Measurements from ENCODE around the gene CD59. TPM values are rescaled to one million over a fixed set of nuclear protein-coding genes. Genes with fewer than 3 reads are reported as not detected.
"Not testable (repeated sequence)": the region's sequence is repeated elsewhere in the genome, so short reads cannot be mapped to it uniquely, and the experiment has no call there.

CD59 gene
- total RNA-seq, 2 experiments from 2014 or later, result 35.2 to 37.8 TPM

DNA sequence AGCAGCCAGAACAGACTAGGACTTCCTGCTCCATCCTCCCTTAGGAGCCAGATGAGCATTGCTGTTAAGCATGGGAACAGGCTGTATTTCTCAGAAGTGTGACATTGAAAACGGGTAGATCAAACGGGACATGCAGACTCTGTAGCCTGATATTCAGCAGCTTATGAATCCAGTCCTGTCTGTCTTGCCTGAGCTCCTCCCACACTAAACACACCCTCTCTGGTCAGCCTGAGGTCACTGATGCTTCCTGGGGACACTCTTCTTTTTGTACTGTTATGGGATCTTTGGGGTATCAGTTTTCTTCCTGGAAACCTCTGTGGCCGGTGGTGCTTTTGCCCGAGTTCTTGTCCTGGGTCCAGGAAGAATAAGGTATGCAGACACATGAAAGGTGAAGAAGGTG lies 71.4 kb downstream of the CD59 start:
- no peaks in the 10 kb centered on the region for H3K4me1 ChIP-seq (ENCODE audit: insufficient read depth, low read length)
- DNase-seq, result no peak
- TF ChIP-seq, protein P1, sequence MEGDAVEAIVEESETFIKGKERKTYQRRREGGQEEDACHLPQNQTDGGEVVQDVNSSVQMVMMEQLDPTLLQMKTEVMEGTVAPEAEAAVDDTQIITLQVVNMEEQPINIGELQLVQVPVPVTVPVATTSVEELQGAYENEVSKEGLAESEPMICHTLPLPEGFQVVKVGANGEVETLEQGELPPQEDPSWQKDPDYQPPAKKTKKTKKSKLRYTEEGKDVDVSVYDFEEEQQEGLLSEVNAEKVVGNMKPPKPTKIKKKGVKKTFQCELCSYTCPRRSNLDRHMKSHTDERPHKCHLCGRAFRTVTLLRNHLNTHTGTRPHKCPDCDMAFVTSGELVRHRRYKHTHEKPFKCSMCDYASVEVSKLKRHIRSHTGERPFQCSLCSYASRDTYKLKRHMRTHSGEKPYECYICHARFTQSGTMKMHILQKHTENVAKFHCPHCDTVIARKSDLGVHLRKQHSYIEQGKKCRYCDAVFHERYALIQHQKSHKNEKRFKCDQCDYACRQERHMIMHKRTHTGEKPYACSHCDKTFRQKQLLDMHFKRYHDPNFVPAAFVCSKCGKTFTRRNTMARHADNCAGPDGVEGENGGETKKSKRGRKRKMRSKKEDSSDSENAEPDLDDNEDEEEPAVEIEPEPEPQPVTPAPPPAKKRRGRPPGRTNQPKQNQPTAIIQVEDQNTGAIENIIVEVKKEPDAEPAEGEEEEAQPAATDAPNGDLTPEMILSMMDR (IDR thresholded peaks at IDR 0.05), result no peak
- H3K4me1 Mint-ChIP-seq (ENCODE audit: low read depth), result no peaks in the 10 kb centered on the region
- no peaks in the 10 kb centered on the region for H3K36me3 Mint-ChIP-seq (ENCODE audit: low read depth)
- POLR2A ChIA-PET, result no interaction called here
- H3K4me3 ChIP-seq (ENCODE audit: low read length), result no peak overlapping the region
- CTCF ChIA-PET, result no interaction called here
- no peaks in the 10 kb centered on the region for H3K9me3 Mint-ChIP-seq
- H3K27ac Mint-ChIP-seq, result no peak overlapping the region
- ATAC-seq (ENCODE audit: poor library complexity), result no peak
- peaks cover 20% of the 10 kb centered on the region for H3K27me3 Mint-ChIP-seq
- no peak overlapping the region for H3K4me3 Mint-ChIP-seq
- peaks cover 0 to 3% of the 10 kb centered on the region in 2 experiments for H3K9me3 ChIP-seq (ENCODE audit: control insufficient read depth in 1 of 2, insufficient read depth in 1 of 2, low read length in 2 of 2)
- H3K27ac ChIP-seq (ENCODE audit: low read depth in 1 of 2, low read length in 2 of 2), result no peak overlapping the region
- intact Hi-C loops (cut with DNase I, micrococcal nuclease), result no loop called here
- no peaks in the 10 kb centered on the region for H3K36me3 ChIP-seq (ENCODE audit: insufficient read depth, low read length)
- no peaks in the 10 kb centered on the region for H3K27me3 ChIP-seq (ENCODE audit: control insufficient read depth in 1 of 2, insufficient read depth in 2 of 2, low read length in 2 of 2)

DNA sequence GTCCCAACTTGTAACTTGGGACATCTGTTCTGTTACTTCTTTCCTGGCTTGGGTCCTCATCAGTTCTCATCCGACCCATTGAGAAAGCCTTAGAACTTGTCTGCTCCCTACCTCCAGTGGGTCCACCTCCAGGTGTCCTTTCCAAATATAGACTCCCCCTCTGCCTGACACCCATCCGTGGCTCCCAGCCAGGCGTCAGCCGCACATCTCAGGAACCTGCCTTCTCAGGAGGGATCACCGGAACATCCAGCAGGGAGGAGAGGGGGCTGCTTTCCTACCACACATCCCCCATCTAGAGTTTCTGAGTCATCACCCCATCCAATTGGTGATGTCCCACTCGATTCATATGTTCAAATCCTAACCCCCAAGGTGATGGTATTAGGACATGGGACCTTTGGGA lies 72.1 kb downstream of the CD59 start:
- intact Hi-C loops (cut with DNase I, micrococcal nuclease), result no loop called here
- no peaks in the 10 kb centered on the region for H3K36me3 Mint-ChIP-seq (ENCODE audit: low read depth)
- ChIA-PET CTCF (no interaction called here), POLR2A (no interaction called here)
- H3K4me1 Mint-ChIP-seq (ENCODE audit: low read depth), result no peaks in the 10 kb centered on the region
- no peaks in the 10 kb centered on the region for H3K4me1 ChIP-seq (ENCODE audit: insufficient read depth, low read length)
- DNase-seq (no peak), ATAC-seq (ENCODE audit: poor library complexity) (no peak)
- H3K4me3 Mint-ChIP-seq, result no peak overlapping the region
- no peaks in the 10 kb centered on the region for H3K9me3 Mint-ChIP-seq
- no peak overlapping the region for H3K4me3 ChIP-seq (ENCODE audit: low read length)
- H3K27ac ChIP-seq (ENCODE audit: low read depth in 1 of 2, low read length in 2 of 2), result no peak overlapping the region
- TF ChIP-seq, protein P1 (IDR thresholded peaks at IDR 0.05), result no peak
- H3K27me3 Mint-ChIP-seq, result peaks cover 20% of the 10 kb centered on the region
- no peaks in the 10 kb centered on the region for H3K36me3 ChIP-seq (ENCODE audit: insufficient read depth, low read length)
- H3K27me3 ChIP-seq (ENCODE audit: control insufficient read depth in 1 of 2, insufficient read depth in 2 of 2, low read length in 2 of 2), result no peaks in the 10 kb centered on the region
- peaks cover 0 to 3% of the 10 kb centered on the region in 2 experiments for H3K9me3 ChIP-seq (ENCODE audit: control insufficient read depth in 1 of 2, insufficient read depth in 1 of 2, low read length in 2 of 2)
- no peak overlapping the region for H3K27ac Mint-ChIP-seq

DNA sequence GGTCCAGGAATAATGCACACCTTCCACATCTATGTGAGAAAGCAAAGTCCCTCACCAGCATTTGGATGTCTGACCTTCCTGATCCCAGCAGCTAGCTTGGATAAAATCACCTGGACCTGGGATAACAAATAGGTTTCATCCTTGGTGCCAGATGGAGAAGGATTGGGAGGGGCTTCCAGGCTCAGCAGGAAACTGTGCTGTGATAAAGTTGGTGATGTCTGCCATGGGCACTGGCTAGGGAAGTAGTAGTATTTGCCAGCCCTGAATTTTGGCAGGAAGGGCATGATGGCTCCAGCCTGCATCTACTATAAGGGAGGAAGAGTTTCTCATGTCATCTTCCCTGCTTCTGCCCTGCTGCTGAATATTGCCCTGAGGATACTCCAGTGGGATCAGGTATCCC lies 73.1 kb downstream of the CD59 start:
- ChIA-PET POLR2A (interaction anchor here (0.5 kb wide), 1 partner anchor 732 kb away, joined by 3 read pairs; no protein-coding TSS in a partner anchor), CTCF (no interaction called here)
- Histone ChIP-seq H3K27me3 (ENCODE audit: control insufficient read depth in 1 of 2, insufficient read depth in 2 of 2, low read length in 2 of 2) (no peaks in the 10 kb centered on the region), H3K27ac (ENCODE audit: low read depth in 1 of 2, low read length in 2 of 2) (no peak overlapping the region), H3K4me3 (ENCODE audit: low read length) (no peak overlapping the region), H3K9me3 (ENCODE audit: control insufficient read depth in 1 of 2, insufficient read depth in 1 of 2, low read length in 2 of 2) (peaks cover 0 to 3% of the 10 kb centered on the region in 2 experiments), H3K36me3 (ENCODE audit: insufficient read depth, low read length) (no peaks in the 10 kb centered on the region), H3K4me1 (ENCODE audit: insufficient read depth, low read length) (no peaks in the 10 kb centered on the region)
- no peaks in the 10 kb centered on the region for H3K36me3 Mint-ChIP-seq (ENCODE audit: low read depth)
- intact Hi-C loops (cut with DNase I, micrococcal nuclease), result no loop called here
- no peak for ATAC-seq (ENCODE audit: poor library complexity)
- TF ChIP-seq, protein P1 (IDR thresholded peaks at IDR 0.05), result no peak
- no peak overlapping the region for H3K4me3 Mint-ChIP-seq
- DNase-seq, result no peak
- no peaks in the 10 kb centered on the region for H3K4me1 Mint-ChIP-seq (ENCODE audit: low read depth)
- H3K27ac Mint-ChIP-seq, result no peak overlapping the region
- H3K9me3 Mint-ChIP-seq, result no peaks in the 10 kb centered on the region
- peaks cover 13% of the 10 kb centered on the region for H3K27me3 Mint-ChIP-seq

DNA sequence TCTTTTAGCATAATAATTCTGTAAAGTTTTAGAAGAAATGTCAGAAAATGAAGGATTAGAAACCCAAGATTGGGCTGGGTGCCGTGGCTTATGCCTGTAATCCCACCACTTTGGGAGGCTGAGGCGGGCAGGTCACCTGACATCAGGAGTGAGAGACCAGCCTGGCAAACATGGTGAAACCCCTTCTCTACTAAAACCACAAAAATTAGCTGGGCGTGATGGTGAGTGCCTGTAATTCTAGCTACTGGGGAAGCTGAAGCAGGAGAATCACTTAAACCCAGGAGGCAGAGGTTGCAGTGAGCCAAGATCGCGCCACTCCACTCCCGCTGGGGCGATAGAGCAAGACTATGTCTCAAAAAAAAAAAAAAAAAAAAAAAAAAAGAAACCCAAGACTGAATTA lies 74.7 kb downstream of the CD59 start:
- H3K27me3 ChIP-seq (ENCODE audit: control insufficient read depth in 1 of 2, insufficient read depth in 2 of 2, low read length in 2 of 2); CTCF ChIA-PET; intact Hi-C loops (cut with DNase I, micrococcal nuclease); POLR2A ChIA-PET; DNase-seq; H3K4me3 ChIP-seq (ENCODE audit: low read length); H3K4me1 ChIP-seq (ENCODE audit: insufficient read depth, low read length); H3K36me3 Mint-ChIP-seq (ENCODE audit: low read depth); H3K27ac Mint-ChIP-seq; H3K9me3 ChIP-seq (ENCODE audit: control insufficient read depth in 1 of 2, insufficient read depth in 1 of 2, low read length in 2 of 2); ATAC-seq (ENCODE audit: poor library complexity); H3K9me3 Mint-ChIP-seq; H3K4me1 Mint-ChIP-seq (ENCODE audit: low read depth); H3K36me3 ChIP-seq (ENCODE audit: insufficient read depth, low read length); H3K27ac ChIP-seq (ENCODE audit: low read depth in 1 of 2, low read length in 2 of 2); H3K4me3 Mint-ChIP-seq; H3K27me3 Mint-ChIP-seq: not testable (repeated sequence)

Data from CD4-positive, alpha-beta T cell (primary cell).